Erythroblast (primary cell): ENCODE results near the gene SMO.

Source experiments
- DNase-seq, 2 experiments: peaks; one replicate each; lab custom pipeline; 2025; lab: John Stamatoyannopoulos, UW
- GATA1 ChIP-seq: IDR thresholded peaks from 2 replicates; pipeline ENCODE4 v1.6.1; 2011; ENCODE audit warnings: low read depth, mild to moderate bottlenecking, control low read depth, low read length, moderate library complexity
- POLR2A ChIP-seq: IDR thresholded peaks from 2 replicates; pipeline ENCODE4 v1.6.1; 2011; ENCODE audit warnings: mild to moderate bottlenecking, low read length

SMO gene

GRCh38 chr7:129255800-129256199 is 67.4 kb downstream of the SMO start:
- no peak for DNase-seq
- no peak for TF ChIP-seq POLR2A
- TF ChIP-seq GATA1: no peak

GRCh38 chr7:129256221-129256620 is 67.8 kb downstream of the SMO start:
- no peak for DNase-seq
- no peak for TF ChIP-seq POLR2A
- TF ChIP-seq GATA1: no peak

GRCh38 chr7:129257168-129257567 is 68.7 kb downstream of the SMO start:
- DNase-seq: no peak
- TF ChIP-seq POLR2A: no peak
- no peak for TF ChIP-seq GATA1

- no peak for TF ChIP-seq POLR2A
- no peak for TF ChIP-seq GATA1
- DNase-seq: no peak
Observed at GRCh38 chr7:129258649-129259389, 70.4 kb downstream of the SMO start.

- DNase-seq: no peak
Observed at GRCh38 chr7:129262324-129262723, 73.9 kb downstream of the SMO start.

More at GRCh38 chr7:129262324-129262723, 73.9 kb downstream of the SMO start:
- TF ChIP-seq POLR2A (no peak), GATA1 (no peak)
